MCF 10A (cell line): Measurements from ENCODE around the gene WWOX. TPM values are rescaled to one million over a fixed set of nuclear protein-coding genes. Genes with fewer than 3 reads are reported as not detected.

ENCODE experiments used
- BruUV-seq: library from RNA; stranded (reverse); fragments of 400-500 nt; replicated peaks from 2 replicates; lab custom pipeline; 2021; lab: Mats Ljungman, UMichigan
- CTCF ChIA-PET: fragments of 300-600 bp; sonication (Branson Sonifier 250); formaldehyde crosslinking; extraction: SDS; loops from one replicate; lab custom pipeline; 2021; ENCODE audit warnings: antibody characterized with exemption, inconsistent platforms; lab: Yijun Ruan, JAX
- POLR2A ChIA-PET: fragments of 300-600, 350-650 bp; sonication (Branson Sonifier 250); formaldehyde crosslinking; extraction: SDS; loops from one replicate; lab custom pipeline; 2020; ENCODE audit warnings: antibody characterized with exemption, inconsistent platforms; lab: Yijun Ruan, JAX
- DNase-seq: peaks from one replicate; pipeline ENCODE4 v3.0.0-alpha.2; 2018; ENCODE audit not compliant: unreplicated experiment
- H3K27ac Mint-ChIP-seq: one replicate; pipeline ENCODE4 v1.8.0; 2022; ENCODE audit warnings: mild to moderate bottlenecking, low read depth, mixed read lengths; ENCODE audit not compliant: unreplicated experiment
- H3K27me3 Mint-ChIP-seq: one replicate; pipeline ENCODE4 v1.8.0; 2022; ENCODE audit warnings: mixed read lengths; ENCODE audit not compliant: insufficient read depth, unreplicated experiment
- H3K36me3 Mint-ChIP-seq: one replicate; pipeline ENCODE4 v1.8.0; 2022; ENCODE audit warnings: mild to moderate bottlenecking, moderate library complexity, mixed read lengths; ENCODE audit not compliant: insufficient read depth, unreplicated experiment
- H3K4me1 Mint-ChIP-seq: one replicate; pipeline ENCODE4 v1.8.0; 2022; ENCODE audit warnings: mixed read lengths; ENCODE audit not compliant: insufficient read depth, unreplicated experiment
- H3K4me3 Mint-ChIP-seq: one replicate; pipeline ENCODE4 v1.8.0; 2022; ENCODE audit warnings: mild to moderate bottlenecking, moderate library complexity, mixed read lengths; ENCODE audit not compliant: unreplicated experiment
- H3K9me3 Mint-ChIP-seq: one replicate; pipeline ENCODE4 v1.8.0; 2022; ENCODE audit warnings: mixed read lengths; ENCODE audit not compliant: unreplicated experiment
- CTCF ChIP-seq: fragments of 200-600 bp; IDR thresholded peaks from one replicate; pipeline ENCODE4 v1.8.0; 2022; ENCODE audit warnings: antibody characterized with exemption, mild to moderate bottlenecking; ENCODE audit not compliant: unreplicated experiment
- intact Hi-C: fragments of 100-400 bp; cut with micrococcal nuclease; formaldehyde crosslinking; loops from 2 replicates; pipeline ENCODE4 v1.14.1; 2022
- total RNA-seq: library from RNA; stranded (reverse); gene quantifications from 2 replicates; pipeline ENCODE4 v1.2.3, GENCODE V29; 2022

The WWOX gene
- total RNA-seq, 1 experiment from 2014 or later, result 18.1 TPM

GRCh38 chr16:78176435-78176834 is 77.0 kb downstream of the WWOX start:
- TF ChIP-seq CTCF, result no peak
- no peak overlapping the region for H3K4me3 Mint-ChIP-seq
- POLR2A ChIA-PET, result no interaction called here
- CTCF ChIA-PET, result interaction anchor here (0.6 to 1.5 kb wide), 3 partner anchors 54 to 173 kb away, joined by 3 to 5 read pairs (median 3); no protein-coding TSS in a partner anchor
- H3K27ac Mint-ChIP-seq, result no peak overlapping the region
- BruUV-seq, result no TSS peak
- H3K4me1 Mint-ChIP-seq, result no peaks in the 10 kb centered on the region
- no peaks in the 10 kb centered on the region for H3K9me3 Mint-ChIP-seq
- no peak for DNase-seq
- intact Hi-C loops, result no loop called here
- H3K36me3 Mint-ChIP-seq, result peaks cover 5% of the 10 kb centered on the region
- H3K27me3 Mint-ChIP-seq, result no peaks in the 10 kb centered on the region

- ChIA-PET POLR2A (no interaction called here), CTCF (interaction anchor here (0.6 to 1.6 kb wide), 3 partner anchors 14 to 174 kb away, joined by 3 to 5 read pairs (median 3); no protein-coding TSS in a partner anchor)
- Mint-ChIP-seq H3K27ac (no peak overlapping the region), H3K9me3 (no peaks in the 10 kb centered on the region), H3K4me1 (no peaks in the 10 kb centered on the region), H3K4me3 (no peak overlapping the region), H3K36me3 (peaks cover 5% of the 10 kb centered on the region), H3K27me3 (no peaks in the 10 kb centered on the region)
- DNase-seq, result no peak
- intact Hi-C loops, result no loop called here
- no TSS peak for BruUV-seq
- no peak for TF ChIP-seq CTCF
Measured at GRCh38 chr16:78177218-78177617, 77.8 kb downstream of the WWOX start.

- H3K9me3 Mint-ChIP-seq, result no peaks in the 10 kb centered on the region
- H3K27ac Mint-ChIP-seq, result no peak overlapping the region
- intact Hi-C loops, result no loop called here
- TF ChIP-seq CTCF, result no peak
- H3K27me3 Mint-ChIP-seq, result no peaks in the 10 kb centered on the region
- CTCF ChIA-PET, result interaction anchor here (1.6 kb wide), 1 partner anchor 57 kb away, joined by 3 read pairs; no protein-coding TSS in a partner anchor
- POLR2A ChIA-PET, result no interaction called here
- H3K4me1 Mint-ChIP-seq, result no peaks in the 10 kb centered on the region
- BruUV-seq, result no TSS peak
- H3K4me3 Mint-ChIP-seq, result no peak overlapping the region
- DNase-seq, result no peak
- H3K36me3 Mint-ChIP-seq, result peaks cover 5% of the 10 kb centered on the region
Measured at GRCh38 chr16:78177987-78178386, 78.5 kb downstream of the WWOX start.

GRCh38 chr16:78179666-78180065 is 80.2 kb downstream of the WWOX start:
- intact Hi-C loops, result no loop called here
- no peak for TF ChIP-seq CTCF
- Mint-ChIP-seq H3K9me3 (no peaks in the 10 kb centered on the region), H3K27me3 (no peaks in the 10 kb centered on the region), H3K27ac (no peak overlapping the region), H3K4me3 (no peak overlapping the region), H3K36me3 (peaks cover 5% of the 10 kb centered on the region), H3K4me1 (no peaks in the 10 kb centered on the region)
- POLR2A ChIA-PET, result interaction anchor here (1.2 kb wide), 1 partner anchor 51 kb away, joined by 3 read pairs; no protein-coding TSS in a partner anchor
- BruUV-seq, result no TSS peak
- CTCF ChIA-PET, result interaction anchor here (1.4 kb wide), 1 partner anchor 56 kb away, joined by 5 read pairs; no protein-coding TSS in a partner anchor
- no peak for DNase-seq
